NCI-H82 treated with DMSO at 0.1 percent for 48 hours (cell line): ENCODE data around the gene NSA2.

Experiments used
- DNase-seq: peaks from one replicate; lab custom pipeline; 2025; ENCODE audit not compliant: unreplicated experiment; lab: John Stamatoyannopoulos, UW

The NSA2 gene

GRCh38 chr5:74810915-74811314 is 43.9 kb downstream of the NSA2 start:
- no peak for DNase-seq

- no peak for DNase-seq
Measured at GRCh38 chr5:74816875-74817274, 49.8 kb downstream of the NSA2 start.

- no peak for DNase-seq
Measured at GRCh38 chr5:74822288-74822687, 55.2 kb downstream of the NSA2 start.

- DNase-seq = no peak
Measured at GRCh38 chr5:74829413-74829812, 62.4 kb downstream of the NSA2 start.
